ENCODE data around the gene NOTCH4. TPM values are rescaled to one million over a fixed set of nuclear protein-coding genes. Genes with fewer than 3 reads are reported as not detected.
"Not testable (repeated sequence)": the region's sequence is repeated elsewhere in the genome, so short reads cannot be mapped to it uniquely, and the experiment has no call there.

NOTCH4 gene
- total and polyA plus RNA-seq, 12 donors, result 7.1 to 136 (median 20.2) TPM

GRCh38 chr6:32212076-32212760 is 11.6 kb downstream of the NOTCH4 start:
- Histone ChIP-seq H3K36me3 (replicated peaks in 1 of 2) (no peaks in the 10 kb centered on the region), H3K27me3 (no peaks in the 10 kb centered on the region), H3K27ac (no peak overlapping the region), H3K4me1 (replicated peaks in 1 of 2) (no peaks in the 10 kb centered on the region), H3K4me3 (no peak overlapping the region), H3K9me3 (replicated peaks in 1 of 3) (no peaks in the 10 kb centered on the region)
- intact Hi-C loops (cut with DNase I), result no loop called here
- TF ChIP-seq POLR2A (IDR thresholded peaks at IDR 0.05), result no peak
- TF ChIP-seq CTCF (IDR thresholded peaks at IDR 0.05), result no peak
- no peak for DNase-seq
- WGBS, 4 donors, result 84 to 90% (median 86%) methylated on average over 8 to 12 of the region's 12 CpGs

DNA sequence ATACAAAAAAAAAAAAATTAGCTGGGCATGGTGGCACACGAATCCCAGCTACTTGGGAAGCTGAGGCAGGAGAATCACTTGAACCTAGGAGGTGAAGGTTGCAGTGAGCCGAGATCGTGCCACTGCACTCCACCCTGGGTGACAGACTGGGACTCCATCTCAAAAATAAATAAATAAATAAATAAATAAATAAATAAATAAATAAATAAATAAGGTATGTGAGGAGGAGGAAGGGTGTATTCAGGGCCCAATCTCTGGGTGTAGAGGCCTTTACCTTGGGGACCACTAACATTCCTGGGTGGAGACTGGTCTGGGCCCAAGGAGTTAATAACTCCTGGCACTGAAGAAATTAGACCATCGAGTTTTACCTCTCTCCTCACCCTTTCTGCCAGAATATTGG is 12.4 kb downstream of the NOTCH4 start:
- DNase-seq; H3K4me3 ChIP-seq; H3K27ac ChIP-seq; H3K36me3 ChIP-seq (replicated peaks in 1 of 2); H3K27me3 ChIP-seq; intact Hi-C loops (cut with DNase I); H3K4me1 ChIP-seq (replicated peaks in 1 of 2); H3K9me3 ChIP-seq (replicated peaks in 1 of 3): not testable (repeated sequence)
- WGBS, 4 donors, result 83 to 93% (median 86%) methylated on average over 4 of the region's 4 CpGs

DNA sequence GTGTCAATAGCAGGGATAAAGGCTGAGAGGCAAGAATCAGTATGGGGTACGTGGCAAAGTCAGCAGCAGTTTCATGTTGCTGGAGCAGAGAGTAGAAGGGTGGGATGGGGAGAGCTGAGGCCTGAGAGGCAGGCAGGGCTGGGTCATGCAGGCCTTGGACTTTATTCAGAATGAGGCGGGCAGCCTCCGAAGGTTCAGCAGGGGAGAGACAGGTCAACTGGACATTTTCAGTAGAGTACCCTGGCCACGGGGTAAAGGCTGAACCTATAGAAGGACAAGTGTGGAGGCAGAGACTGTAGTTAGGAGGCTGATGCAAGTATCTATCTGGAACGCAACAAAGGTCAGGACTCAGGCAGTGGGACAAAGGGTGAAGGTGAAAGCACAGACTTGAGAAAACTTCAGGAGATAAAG is 13.7 kb downstream of the NOTCH4 start:
- 81 to 85% (median 82%) methylated on average over 5 of the region's 5 CpGs for WGBS, 4 donors
- no peak overlapping the region for H3K4me3 ChIP-seq
- no peaks in the 10 kb centered on the region for H3K36me3 ChIP-seq (replicated peaks in 1 of 2)
- H3K27ac ChIP-seq, result no peak overlapping the region
- no peaks in the 10 kb centered on the region for H3K4me1 ChIP-seq (replicated peaks in 1 of 2)
- intact Hi-C loops (cut with DNase I), result no loop called here
- no peaks in the 10 kb centered on the region for H3K9me3 ChIP-seq (replicated peaks in 1 of 3)
- H3K27me3 ChIP-seq, result no peaks in the 10 kb centered on the region
- DNase-seq, result no peak
- TF ChIP-seq POLR2A (IDR thresholded peaks at IDR 0.05), result no peak
- TF ChIP-seq CTCF (IDR thresholded peaks at IDR 0.05), result no peak

- 59 to 70% (median 64%) methylated on average over 1 of the region's 1 CpG for WGBS, 4 donors
- no peak for TF ChIP-seq CTCF (IDR thresholded peaks at IDR 0.05)
- no peak for TF ChIP-seq POLR2A (IDR thresholded peaks at IDR 0.05)
- H3K9me3 ChIP-seq (replicated peaks in 1 of 3), result no peaks in the 10 kb centered on the region
- H3K27ac ChIP-seq, result no peak overlapping the region
- no peaks in the 10 kb centered on the region for H3K4me1 ChIP-seq (replicated peaks in 1 of 2)
- H3K4me3 ChIP-seq, result no peak overlapping the region
- intact Hi-C loops (cut with DNase I), result loop anchor here in 1 of 2 donors (10.0 kb wide), 1 partner anchor 1034 kb away; the partner anchor contains the start of gene POU5F1
- DNase-seq, result no peak
- no peaks in the 10 kb centered on the region for H3K36me3 ChIP-seq (replicated peaks in 1 of 2)
- no peaks in the 10 kb centered on the region for H3K27me3 ChIP-seq
Measured at GRCh38 chr6:32208996-32209395, 14.9 kb downstream of the NOTCH4 start.

DNA sequence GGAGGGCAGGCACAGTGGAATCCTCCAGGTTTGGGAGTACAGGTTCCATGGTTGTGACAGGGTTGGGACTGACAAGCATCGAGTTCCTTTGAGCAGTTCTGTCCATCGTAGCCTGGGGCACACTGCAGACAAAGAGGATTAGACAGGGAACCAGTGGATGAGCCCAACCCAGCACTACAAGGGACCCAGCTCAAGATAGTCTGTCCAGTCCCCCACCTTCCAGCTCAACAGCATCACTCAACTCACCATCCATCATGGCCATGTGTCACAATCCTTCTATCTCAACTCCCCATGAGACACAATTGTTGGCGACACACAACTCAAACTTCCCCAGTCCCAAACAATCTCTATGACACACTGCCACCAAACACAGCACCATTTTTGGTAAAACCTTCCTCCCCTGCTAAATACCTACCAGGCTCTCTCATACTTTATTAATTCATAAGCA is 19.6 kb downstream of the NOTCH4 start:
- no peaks in the 10 kb centered on the region for H3K4me1 ChIP-seq (replicated peaks in 1 of 2)
- H3K9me3 ChIP-seq (replicated peaks in 1 of 3), result no peaks in the 10 kb centered on the region
- 70 to 89% (median 88%) methylated on average over 1 to 3 of the region's 3 CpGs for WGBS, 4 donors
- H3K27ac ChIP-seq, result no peak overlapping the region
- TF ChIP-seq CTCF (IDR thresholded peaks at IDR 0.05) (no peak), POLR2A (IDR thresholded peaks at IDR 0.05) (no peak)
- H3K4me3 ChIP-seq, result no peak overlapping the region
- intact Hi-C loops (cut with DNase I), result loop anchor here in 1 of 2 donors (10.0 kb wide), 1 partner anchor 1029 kb away; the partner anchor contains the start of gene POU5F1
- DNase-seq, result no peak
- H3K27me3 ChIP-seq, result no peaks in the 10 kb centered on the region
- H3K36me3 ChIP-seq (replicated peaks in 1 of 2), result no peaks in the 10 kb centered on the region

Data from adrenal gland (tissue), 12 donors.